RWPE1 (cell line): ENCODE data around the gene TIMM10.
"Not testable (repeated sequence)": the region's sequence is repeated elsewhere in the genome, so short reads cannot be mapped to it uniquely, and the experiment has no call there.

Source experiments
- CTCF ChIA-PET: fragments of 350-600 bp; sonication (Branson Sonifier 250); formaldehyde crosslinking; extraction: SDS; loops from one replicate; lab custom pipeline; 2021; lab: Yijun Ruan, JAX
- POLR2A ChIA-PET: fragments of 400-600 bp; formaldehyde crosslinking; extraction: SDS; loops from one replicate; lab custom pipeline; 2020; ENCODE audit warnings: antibody characterized with exemption; ENCODE audit not compliant: low non-redundant PET; lab: Yijun Ruan, JAX
- DNase-seq: peaks from one replicate; pipeline ENCODE4 v3.0.0; 2012; ENCODE audit warnings: low spot score
- H3K27ac ChIP-seq: fragments of 450-650 bp; 2 replicates; pipeline ENCODE4 v1.5.1; 2017
- CTCF ChIP-seq: fragments of 450-650 bp; conservative IDR thresholded peaks from 2 replicates; pipeline ENCODE4 v1.5.1; 2017; ENCODE audit warnings: low read depth, mild to moderate bottlenecking

Gene TIMM10

GRCh38 chr11:57536947-57537619 is 6.5 kb upstream of the TIMM10 start, which contains the start of gene SMTNL1:
Gene SMTNL1 (plus strand): TSS chr11:57537595. CDS start chr11:57542643, 5,048 bp downstream.
- TF ChIP-seq CTCF, result no peak
- no peak for DNase-seq
- ChIA-PET POLR2A (no interaction called here), CTCF (interaction anchor here (0.7 to 0.9 kb wide), 2 partner anchors 44 to 168 kb away, joined by 3 read pairs; no protein-coding TSS in a partner anchor)
- H3K27ac ChIP-seq, result no peak within 1 kb of the TSS

- not testable (repeated sequence) for DNase-seq, H3K27ac ChIP-seq
- POLR2A ChIA-PET, result interaction anchor here (0.6 kb wide), 1 partner anchor 110 kb away, joined by 3 read pairs; no protein-coding TSS in a partner anchor
- CTCF ChIA-PET, result interaction anchor here (0.7 to 1.6 kb wide), 2 partner anchors 77 to 110 kb away, joined by 3 to 4 read pairs; no protein-coding TSS in a partner anchor
These were observed 3.9 kb upstream of the TIMM10 start for GRCh38 chr11:57534449-57534848.

DNA sequence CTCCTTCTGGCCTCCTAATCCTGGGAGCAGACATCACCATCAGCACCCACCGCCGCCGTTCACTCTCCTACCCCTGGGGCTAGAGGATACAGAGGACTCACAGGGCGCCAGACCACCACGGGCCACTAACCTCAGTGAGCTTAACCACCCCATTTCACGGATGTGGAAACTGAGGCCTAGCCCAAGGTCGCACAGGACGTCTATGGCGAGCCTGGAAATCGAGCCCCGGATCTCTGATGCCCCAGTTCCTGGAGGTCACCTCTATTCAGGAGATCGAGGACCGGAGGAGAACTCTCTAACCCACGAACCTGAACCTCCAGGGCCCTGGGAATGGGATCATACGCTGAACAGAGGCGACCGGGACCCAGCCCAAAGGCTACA is 349 bp downstream of the TIMM10 start:
- TF ChIP-seq CTCF, result no peak
- ChIA-PET CTCF (interaction anchor here (0.7 to 5.8 kb wide), 3 partner anchors 37 to 227 kb away, joined by 3 to 67 read pairs (median 5); partner anchors contain the start of gene RTN4RL2), POLR2A (no interaction called here)
- no peak for DNase-seq
- H3K27ac ChIP-seq, result peak overlapping the region; percentile 66

GRCh38 chr11:57529012-57529411 is 1.5 kb downstream of the TIMM10 start:
- ChIA-PET CTCF (interaction anchor here (0.9 to 5.8 kb wide), 4 partner anchors 36 to 180 kb away, joined by 3 to 67 read pairs (median 7); partner anchors contain the start of gene RTN4RL2), POLR2A (no interaction called here)
- no peak overlapping the region for H3K27ac ChIP-seq
- TF ChIP-seq CTCF, result no peak
- no peak for DNase-seq

DNA sequence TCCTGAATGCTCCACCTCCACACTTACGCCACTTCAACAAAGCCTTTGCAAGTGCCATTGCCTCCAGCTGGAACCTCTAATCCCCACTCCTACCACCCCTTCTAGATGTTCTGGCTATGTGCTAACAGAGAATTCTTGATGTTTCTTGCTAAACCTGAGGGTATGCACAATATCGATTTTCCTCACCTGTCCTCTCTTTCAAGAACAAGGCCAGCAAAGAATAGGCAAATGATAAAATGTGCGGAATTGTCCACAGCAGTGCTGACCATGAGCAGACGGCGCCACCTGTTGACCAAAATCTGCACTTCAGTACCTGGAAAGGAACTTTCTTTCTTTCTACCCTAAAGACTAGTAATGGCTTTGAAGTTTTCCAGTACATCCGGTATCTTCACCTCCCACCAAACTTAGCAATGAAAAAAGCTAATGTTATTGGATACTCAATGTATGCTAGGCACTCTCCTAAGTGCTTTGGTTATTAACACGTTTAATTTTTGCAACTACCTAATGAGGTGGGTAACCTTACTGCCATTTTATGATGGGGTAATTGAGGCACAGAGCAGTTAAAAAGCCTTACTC is 3.4 kb downstream of the TIMM10 start:
- POLR2A ChIA-PET, result interaction anchor here (1.1 kb wide), 1 partner anchor 36 kb away, joined by 3 read pairs; no protein-coding TSS in a partner anchor

DNA sequence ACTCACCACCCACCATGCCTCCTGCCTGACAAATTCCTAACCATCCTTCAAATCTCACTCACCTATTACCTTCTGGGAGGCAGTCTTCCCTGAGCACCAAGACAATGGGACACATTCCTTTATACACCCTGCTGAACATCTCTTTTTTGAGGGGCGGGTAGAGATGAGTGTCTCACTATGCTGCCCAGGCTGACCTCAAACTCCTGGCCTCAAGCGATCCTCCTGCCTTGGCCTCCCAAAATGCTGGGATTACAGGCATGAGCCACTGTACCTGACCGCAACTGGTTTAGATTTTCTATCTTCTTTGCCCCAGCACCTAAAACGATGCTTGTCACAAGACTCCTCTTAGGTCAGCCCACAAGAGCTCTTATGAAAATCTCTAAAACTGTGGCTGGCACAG is 7.1 kb downstream of the TIMM10 start:
- no peak for DNase-seq
- CTCF ChIA-PET, result no interaction called here
- TF ChIP-seq CTCF, result no peak
- POLR2A ChIA-PET, result no interaction called here
- no peak overlapping the region for H3K27ac ChIP-seq

More for the DNA sequence above, 3.4 kb downstream of the TIMM10 start:
- TF ChIP-seq CTCF, result peak; percentile 91
- no peak overlapping the region for H3K27ac ChIP-seq
- CTCF ChIA-PET, result interaction anchor here (0.6 to 5.8 kb wide), 19 partner anchors 10 to 918 kb away, joined by 3 to 67 read pairs (median 4); partner anchors contain the start of genes RTN4RL2 and SLC43A1
- no peak for DNase-seq
